ENCODE results near the gene ISX. TPM values are rescaled to one million over a fixed set of nuclear protein-coding genes. Genes with fewer than 3 reads are reported as not detected.

Gene ISX
- total and polyA plus RNA-seq, 2 of the 13 experiments (the other 11 are each of a cell fraction or from before 2014, with no cell fraction given): 1.4 to 1.8 TPM

DNA sequence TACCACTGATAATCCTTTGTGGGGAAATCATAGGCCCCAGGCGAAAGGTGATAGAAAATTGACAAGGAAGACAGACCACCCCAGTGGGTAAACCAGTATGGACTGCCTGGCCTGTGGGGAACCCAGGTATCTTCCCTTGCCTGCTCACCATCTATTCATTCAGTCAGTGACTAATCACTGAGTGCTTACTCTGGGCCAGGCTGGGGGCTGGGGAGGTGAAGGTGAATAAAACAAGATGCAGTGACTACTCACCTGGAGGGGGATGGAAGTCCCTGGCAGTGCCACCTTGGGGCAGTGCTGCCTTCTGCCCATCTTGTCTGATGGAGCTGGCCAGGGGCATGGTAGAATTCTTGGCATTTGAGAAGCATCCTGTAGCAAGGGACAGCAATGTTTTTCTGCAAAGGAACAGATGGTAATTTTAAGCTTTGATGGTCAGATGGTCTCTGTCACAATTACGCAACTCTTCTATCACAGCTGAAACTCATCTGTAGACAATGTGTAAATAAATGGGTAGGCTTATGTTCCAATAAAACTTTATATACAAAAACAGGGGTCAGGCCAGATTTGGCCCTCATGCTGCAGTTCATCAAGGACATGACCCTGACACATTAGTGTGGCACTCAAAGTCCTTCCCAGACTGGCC is 4.6 kb downstream of the ISX start (continued):
- TF ChIP-seq, protein P1, sequence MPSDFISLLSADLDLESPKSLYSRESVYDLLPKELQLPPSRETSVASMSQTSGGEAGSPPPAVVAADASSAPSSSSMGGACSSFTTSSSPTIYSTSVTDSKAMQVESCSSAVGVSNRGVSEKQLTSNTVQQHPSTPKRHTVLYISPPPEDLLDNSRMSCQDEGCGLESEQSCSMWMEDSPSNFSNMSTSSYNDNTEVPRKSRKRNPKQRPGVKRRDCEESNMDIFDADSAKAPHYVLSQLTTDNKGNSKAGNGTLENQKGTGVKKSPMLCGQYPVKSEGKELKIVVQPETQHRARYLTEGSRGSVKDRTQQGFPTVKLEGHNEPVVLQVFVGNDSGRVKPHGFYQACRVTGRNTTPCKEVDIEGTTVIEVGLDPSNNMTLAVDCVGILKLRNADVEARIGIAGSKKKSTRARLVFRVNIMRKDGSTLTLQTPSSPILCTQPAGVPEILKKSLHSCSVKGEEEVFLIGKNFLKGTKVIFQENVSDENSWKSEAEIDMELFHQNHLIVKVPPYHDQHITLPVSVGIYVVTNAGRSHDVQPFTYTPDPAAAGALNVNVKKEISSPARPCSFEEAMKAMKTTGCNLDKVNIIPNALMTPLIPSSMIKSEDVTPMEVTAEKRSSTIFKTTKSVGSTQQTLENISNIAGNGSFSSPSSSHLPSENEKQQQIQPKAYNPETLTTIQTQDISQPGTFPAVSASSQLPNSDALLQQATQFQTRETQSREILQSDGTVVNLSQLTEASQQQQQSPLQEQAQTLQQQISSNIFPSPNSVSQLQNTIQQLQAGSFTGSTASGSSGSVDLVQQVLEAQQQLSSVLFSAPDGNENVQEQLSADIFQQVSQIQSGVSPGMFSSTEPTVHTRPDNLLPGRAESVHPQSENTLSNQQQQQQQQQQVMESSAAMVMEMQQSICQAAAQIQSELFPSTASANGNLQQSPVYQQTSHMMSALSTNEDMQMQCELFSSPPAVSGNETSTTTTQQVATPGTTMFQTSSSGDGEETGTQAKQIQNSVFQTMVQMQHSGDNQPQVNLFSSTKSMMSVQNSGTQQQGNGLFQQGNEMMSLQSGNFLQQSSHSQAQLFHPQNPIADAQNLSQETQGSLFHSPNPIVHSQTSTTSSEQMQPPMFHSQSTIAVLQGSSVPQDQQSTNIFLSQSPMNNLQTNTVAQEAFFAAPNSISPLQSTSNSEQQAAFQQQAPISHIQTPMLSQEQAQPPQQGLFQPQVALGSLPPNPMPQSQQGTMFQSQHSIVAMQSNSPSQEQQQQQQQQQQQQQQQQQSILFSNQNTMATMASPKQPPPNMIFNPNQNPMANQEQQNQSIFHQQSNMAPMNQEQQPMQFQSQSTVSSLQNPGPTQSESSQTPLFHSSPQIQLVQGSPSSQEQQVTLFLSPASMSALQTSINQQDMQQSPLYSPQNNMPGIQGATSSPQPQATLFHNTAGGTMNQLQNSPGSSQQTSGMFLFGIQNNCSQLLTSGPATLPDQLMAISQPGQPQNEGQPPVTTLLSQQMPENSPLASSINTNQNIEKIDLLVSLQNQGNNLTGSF (CRISPR knock-in tag; IDR thresholded peaks at IDR 0.05): no peak

DNA sequence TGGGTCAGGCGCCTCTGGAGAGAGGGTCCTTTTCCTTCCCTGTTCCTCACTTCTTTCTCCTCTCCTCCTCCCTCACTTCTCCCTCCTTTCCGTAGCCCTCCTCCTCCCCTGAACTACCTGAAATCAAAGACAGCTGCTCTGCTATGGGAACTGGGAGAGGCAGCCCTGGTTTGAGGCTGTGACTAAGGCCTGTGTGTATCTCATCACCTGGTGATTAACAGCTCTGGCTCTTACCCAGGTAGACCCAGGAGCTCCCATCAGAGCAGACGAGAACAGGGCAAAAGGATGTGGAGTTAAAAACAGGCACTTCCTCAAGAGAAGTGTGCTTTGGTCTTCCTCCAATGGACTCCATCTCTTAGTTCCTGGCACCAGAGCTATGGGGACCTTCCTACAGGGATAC is 5.8 kb downstream of the ISX start:
- intact Hi-C loops (cut with micrococcal nuclease; ENCODE audit: unreplicated experiment) (no loop called here), in situ Hi-C loops (cut with HindIII; ENCODE audit: extremely low pct_ligation_motif_present, low pct_unique_long_range_greater_than_20kb) (no loop called here)
- Histone ChIP-seq H3K9me3 (ENCODE audit: low read length) (no peaks in the 10 kb centered on the region), H3K9ac (ENCODE audit: insufficient read depth, low read depth, low read length) (no peak overlapping the region), H3K4me1 (ENCODE audit: insufficient read depth, low read length) (peaks cover 39% of the 10 kb centered on the region), H3K4me2 (ENCODE audit: low read depth, low read length) (no peak overlapping the region), H3K79me2 (ENCODE audit: insufficient read depth, low read length) (no peaks in the 10 kb centered on the region), H3K27me3 (ENCODE audit: control insufficient read depth in 1 of 2, insufficient read depth in 2 of 2, low read length in 2 of 2) (no peaks in the 10 kb centered on the region), H3K36me3 (replicated peaks in 1 of 2; ENCODE audit: control insufficient read depth in 1 of 2, insufficient read depth in 2 of 2, low read length in 2 of 2) (no peaks in the 10 kb centered on the region), H2AFZ (ENCODE audit: low read length) (no peak overlapping the region), H3K27ac (ENCODE audit: extremely low read length, insufficient read depth, low read length) (no peak overlapping the region), H4K20me1 (ENCODE audit: insufficient read depth, low read length) (no peaks in the 10 kb centered on the region), H3K4me3 (replicated peaks in 1 of 3; ENCODE audit: insufficient read depth in 1 of 3, low read depth in 2 of 3, low read length in 3 of 3) (no peak overlapping the region)
- FAIRE-seq: no peak
- CTCF ChIA-PET (ENCODE audit: low intra/inter-chr PET ratio, low total read pairs): no interaction called here
- TF ChIP-seq RCOR2 (CRISPR knock-in tag; IDR thresholded peaks at IDR 0.05): no peak
- POLR2A ChIA-PET: no interaction called here
- BruUV-seq (replicated peaks): no TSS peak
- no peak for DNase-seq (ENCODE audit: low spot score)
- WGBS (ENCODE audit: low lambda C conversion rate): 82% methylated on average over 3 of the region's 3 CpGs
- ATAC-seq: no peak
